CD4-positive, CD25-positive, alpha-beta regulatory T cell (primary cell): Measurements from ENCODE around the gene HBA2. TPM values are rescaled to one million over a fixed set of nuclear protein-coding genes. Genes with fewer than 3 reads are reported as not detected.
"Not testable (repeated sequence)": the region's sequence is repeated elsewhere in the genome, so short reads cannot be mapped to it uniquely, and the experiment has no call there.

ENCODE experiments used
- ATAC-seq, 2 donors: fragments of 150-1000 bp; cut with Tn5 transposase; one replicate each; pipeline ENCODE4 v1.10.0; 2021; ENCODE audit warnings: low read depth in 2 of 2, moderate number of reproducible peaks in 2 of 2, moderate library complexity in 1 of 2
- DNase-seq, 3 donors: peaks; one replicate each; pipeline versions ENCODE4 v3.0.0 to v3.0.0-alpha.2; 2012 to 2022; ENCODE audit warnings: mixed read lengths in 1 of 3
- H3K27ac ChIP-seq: one replicate; pipeline ENCODE4 v1.7.0; 2013; ENCODE audit warnings: mild to moderate bottlenecking, low read length; ENCODE audit not compliant: insufficient read depth, poor library complexity, severe bottlenecking
- H3K27me3 ChIP-seq: one replicate; pipeline ENCODE4 v1.7.0; 2013; ENCODE audit warnings: low read length; ENCODE audit not compliant: control insufficient read depth, insufficient read depth
- H3K36me3 ChIP-seq: one replicate; pipeline ENCODE4 v1.7.0; 2013; ENCODE audit warnings: mild to moderate bottlenecking, low read length, moderate library complexity; ENCODE audit not compliant: control insufficient read depth, insufficient read depth
- H3K4me1 ChIP-seq: 2 replicates; pipeline ENCODE4 v1.7.0; 2013; ENCODE audit warnings: mild to moderate bottlenecking, low read length; ENCODE audit not compliant: insufficient read depth, control insufficient read depth, poor library complexity, severe bottlenecking
- H3K4me3 ChIP-seq: one replicate; pipeline ENCODE4 v1.7.0; 2013; ENCODE audit warnings: low read depth, mild to moderate bottlenecking, low read length, moderate library complexity
- H3K9me3 ChIP-seq, 2 experiments: 1 replicate in 1 of 2; 2 replicates in 1 of 2; pipeline ENCODE4 v1.7.0; 2013; ENCODE audit warnings: low read length in 2 of 2, mild to moderate bottlenecking in 1 of 2, moderate library complexity in 1 of 2; ENCODE audit not compliant: control insufficient read depth in 2 of 2
- H3K27ac Mint-ChIP-seq, 3 donors: one replicate each; pipeline ENCODE4 v1.8.0; 2020 to 2022; ENCODE audit warnings: mild to moderate bottlenecking in 3 of 3, mixed read lengths in 3 of 3, moderate library complexity in 2 of 3
- H3K27me3 Mint-ChIP-seq: one replicate; pipeline ENCODE4 v1.8.0; 2022; ENCODE audit warnings: mild to moderate bottlenecking, mixed read lengths
- H3K36me3 Mint-ChIP-seq: one replicate; pipeline ENCODE4 v1.8.0; 2020; ENCODE audit warnings: mixed read lengths
- H3K4me1 Mint-ChIP-seq, 4 donors: one replicate each; pipeline ENCODE4 v1.8.0; 2020 to 2022; ENCODE audit warnings: mixed read lengths in 4 of 4, mild to moderate bottlenecking in 1 of 4
- H3K4me3 Mint-ChIP-seq, 4 donors: one replicate each; pipeline ENCODE4 v1.8.0; 2020 to 2022; ENCODE audit warnings: mild to moderate bottlenecking in 4 of 4, mixed read lengths in 4 of 4, moderate library complexity in 3 of 4
- H3K9me3 Mint-ChIP-seq, 7 donors: one replicate each; pipeline ENCODE4 v1.8.0; 2020 to 2022; ENCODE audit warnings: mixed read lengths in 7 of 7, mild to moderate bottlenecking in 3 of 7, moderate library complexity in 2 of 7
- polyA plus RNA-seq, 4 donors: library from polyadenylated mRNA; unstranded; fragments of 300-500 nt; fragmentation: Illumina TruSeq; gene quantifications; one replicate each; pipeline ENCODE4 v1.2.3, GENCODE V29; 2021
- total RNA-seq: library from RNA; stranded (reverse); gene quantifications from one replicate; pipeline ENCODE4 v1.2.3, GENCODE V29; 2022

Gene HBA2
- total and polyA plus RNA-seq, 5 donors from 2014 or later = 0.41 to 1.2 (median 0.93) TPM; not detected in 1

DNA sequence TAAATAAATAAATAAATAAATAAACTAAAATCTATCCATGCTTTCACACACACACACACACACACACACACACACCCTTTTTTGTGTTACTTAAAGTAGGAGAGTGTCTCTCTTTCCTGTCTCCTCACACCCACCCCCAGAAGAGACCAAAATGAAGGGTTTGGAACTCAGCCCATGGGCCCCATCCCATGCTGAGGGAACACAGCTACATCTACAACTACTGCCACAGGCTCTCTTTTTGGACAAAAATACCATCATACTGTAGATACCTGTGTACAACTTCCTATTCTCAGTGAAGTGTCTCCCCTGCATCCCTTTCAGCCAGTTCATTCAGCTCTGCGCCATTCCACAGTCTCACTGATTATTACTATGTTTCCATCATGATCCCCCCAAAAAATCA lies 1.9 kb upstream of the HBA2 start:
- H3K27me3 ChIP-seq = peaks cover 13% of the 10 kb centered on the region
- no peak overlapping the region for H3K4me3 ChIP-seq
- Mint-ChIP-seq H3K4me1 (peaks cover 0 to 18% (median 3%) of the 10 kb centered on the region in 4 donors), H3K36me3 (no peaks in the 10 kb centered on the region), H3K4me3 (no peak overlapping the region), H3K9me3 (peaks cover 0 to 2% (median 0%) of the 10 kb centered on the region in 7 donors), H3K27ac (no peak overlapping the region), H3K27me3 (peaks cover 80% of the 10 kb centered on the region)
- H3K9me3 ChIP-seq = no peaks in the 10 kb centered on the region
- H3K36me3 ChIP-seq = no peaks in the 10 kb centered on the region
- no peak overlapping the region for H3K27ac ChIP-seq
- DNase-seq = no peak
- peaks cover 5% of the 10 kb centered on the region for H3K4me1 ChIP-seq
- ATAC-seq = no peak

DNA sequence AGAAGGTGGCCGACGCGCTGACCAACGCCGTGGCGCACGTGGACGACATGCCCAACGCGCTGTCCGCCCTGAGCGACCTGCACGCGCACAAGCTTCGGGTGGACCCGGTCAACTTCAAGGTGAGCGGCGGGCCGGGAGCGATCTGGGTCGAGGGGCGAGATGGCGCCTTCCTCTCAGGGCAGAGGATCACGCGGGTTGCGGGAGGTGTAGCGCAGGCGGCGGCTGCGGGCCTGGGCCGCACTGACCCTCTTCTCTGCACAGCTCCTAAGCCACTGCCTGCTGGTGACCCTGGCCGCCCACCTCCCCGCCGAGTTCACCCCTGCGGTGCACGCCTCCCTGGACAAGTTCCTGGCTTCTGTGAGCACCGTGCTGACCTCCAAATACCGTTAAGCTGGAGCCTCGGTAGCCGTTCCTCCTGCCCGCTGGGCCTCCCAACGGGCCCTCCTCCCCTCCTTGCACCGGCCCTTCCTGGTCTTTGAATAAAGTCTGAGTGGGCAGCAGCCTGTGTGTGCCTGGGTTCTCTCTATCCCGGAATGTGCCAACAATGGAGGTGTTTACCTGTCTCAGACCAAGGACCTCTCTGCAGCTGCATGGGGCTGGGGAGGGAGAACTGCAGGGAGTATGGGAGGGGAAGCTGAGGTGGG lies 657 bp downstream of the HBA2 start:
- H3K27ac Mint-ChIP-seq, H3K4me1 ChIP-seq, ATAC-seq, H3K4me3 ChIP-seq, H3K9me3 Mint-ChIP-seq, H3K9me3 ChIP-seq, DNase-seq, H3K36me3 Mint-ChIP-seq, H3K36me3 ChIP-seq, H3K27ac ChIP-seq: not testable (repeated sequence)
- peaks cover 0 to 21% (median 3%) of the 10 kb centered on the region in 4 donors for H3K4me1 Mint-ChIP-seq
- H3K27me3 ChIP-seq = peaks cover 17% of the 10 kb centered on the region
- peak overlapping the region in 2 of 4 donors; percentile 38 to 44 for H3K4me3 Mint-ChIP-seq
- peaks cover 73% of the 10 kb centered on the region for H3K27me3 Mint-ChIP-seq

DNA sequence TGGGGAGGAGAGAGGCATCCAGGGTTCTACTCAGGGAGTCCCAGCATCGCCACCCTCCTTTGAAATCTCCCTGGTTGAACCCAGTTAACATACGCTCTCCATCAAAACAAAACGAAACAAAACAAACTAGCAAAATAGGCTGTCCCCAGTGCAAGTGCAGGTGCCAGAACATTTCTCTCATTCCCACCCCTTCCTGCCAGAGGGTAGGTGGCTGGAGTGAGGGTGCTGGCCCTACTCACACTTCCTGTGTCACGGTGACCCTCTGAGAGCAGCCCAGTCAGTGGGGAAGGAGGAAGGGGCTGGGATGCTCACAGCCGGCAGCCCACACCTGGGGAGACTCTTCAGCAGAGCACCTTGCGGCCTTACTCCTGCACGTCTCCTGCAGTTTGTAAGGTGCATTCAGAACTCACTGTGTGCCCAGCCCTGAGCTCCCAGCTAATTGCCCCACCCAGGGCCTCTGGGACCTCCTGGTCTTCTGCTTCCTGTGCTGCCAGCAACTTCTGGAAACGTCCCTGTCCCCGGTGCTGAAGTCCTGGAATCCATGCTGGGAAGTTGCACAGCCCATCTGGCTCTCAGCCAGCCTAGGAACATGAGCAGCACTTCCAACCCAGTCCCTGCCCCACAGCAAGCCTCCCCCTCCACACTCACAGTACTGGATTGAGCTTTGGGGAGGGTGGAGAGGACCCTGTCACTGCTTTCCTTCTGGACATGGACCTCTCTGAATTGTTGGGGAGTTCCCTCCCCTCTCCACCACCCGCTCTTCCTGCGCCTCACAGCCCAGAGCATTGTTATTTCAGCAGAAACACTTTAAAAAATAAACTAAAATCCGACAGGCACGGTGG lies 1.5 kb downstream of the HBA2 start:
- H3K27me3 ChIP-seq = peaks cover 18% of the 10 kb centered on the region
- H3K27me3 Mint-ChIP-seq = peaks cover 72% of the 10 kb centered on the region
- H3K4me3 Mint-ChIP-seq = peak overlapping the region in 1 of 4 donors; percentile 61
- H3K36me3 Mint-ChIP-seq, H3K4me3 ChIP-seq, DNase-seq, H3K27ac Mint-ChIP-seq, ATAC-seq, H3K27ac ChIP-seq, H3K9me3 Mint-ChIP-seq, H3K36me3 ChIP-seq, H3K9me3 ChIP-seq, H3K4me1 ChIP-seq: not testable (repeated sequence)
- peaks cover 0 to 21% (median 3%) of the 10 kb centered on the region in 4 donors for H3K4me1 Mint-ChIP-seq

DNA sequence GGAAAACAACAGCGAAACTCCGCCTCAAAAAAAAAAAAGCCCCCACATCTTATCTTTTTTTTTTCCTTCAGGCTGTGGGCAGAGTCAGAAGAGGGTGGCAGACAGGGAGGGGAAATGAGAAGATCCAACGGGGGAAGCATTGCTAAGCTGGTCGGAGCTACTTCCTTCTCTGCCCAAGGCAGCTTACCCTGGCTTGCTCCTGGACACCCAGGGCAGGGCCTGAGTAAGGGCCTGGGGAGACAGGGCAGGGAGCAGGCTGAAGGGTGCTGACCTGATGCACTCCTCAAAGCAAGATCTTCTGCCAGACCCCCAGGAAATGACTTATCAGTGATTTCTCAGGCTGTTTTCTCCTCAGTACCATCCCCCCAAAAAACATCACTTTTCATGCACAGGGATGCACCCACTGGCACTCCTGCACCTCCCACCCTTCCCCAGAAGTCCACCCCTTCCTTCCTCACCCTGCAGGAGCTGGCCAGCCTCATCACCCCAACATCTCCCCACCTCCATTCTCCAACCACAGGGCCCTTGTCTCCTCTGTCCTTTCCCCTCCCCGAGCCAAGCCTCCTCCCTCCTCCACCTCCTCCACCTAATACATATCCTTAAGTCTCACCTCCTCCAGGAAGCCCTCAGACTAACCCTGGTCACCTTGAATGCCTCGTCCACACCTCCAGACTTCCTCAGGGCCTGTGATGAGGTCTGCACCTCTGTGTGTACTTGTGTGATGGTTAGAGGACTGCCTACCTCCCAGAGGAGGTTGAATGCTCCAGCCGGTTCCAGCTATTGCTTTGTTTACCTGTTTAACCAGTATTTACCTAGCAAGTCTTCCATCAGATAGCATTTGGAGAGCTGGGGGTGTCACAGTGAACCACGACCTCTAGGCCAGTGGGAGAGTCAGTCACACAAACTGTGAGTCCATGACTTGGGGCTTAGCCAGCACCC lies 2.6 kb downstream of the HBA2 start:
- peak overlapping the region in 2 of 4 donors; percentile 19 to 31 for H3K4me3 Mint-ChIP-seq
- H3K4me1 Mint-ChIP-seq = peaks cover 0 to 25% (median 3%) of the 10 kb centered on the region in 4 donors
- H3K4me1 ChIP-seq = peaks cover 5% of the 10 kb centered on the region
- DNase-seq = no peak
- H3K27me3 ChIP-seq = peaks cover 26% of the 10 kb centered on the region
- H3K9me3 ChIP-seq = no peaks in the 10 kb centered on the region
- H3K27ac ChIP-seq = no peak overlapping the region
- H3K36me3 Mint-ChIP-seq = no peaks in the 10 kb centered on the region
- H3K27ac Mint-ChIP-seq = no peak overlapping the region
- no peaks in the 10 kb centered on the region for H3K36me3 ChIP-seq
- peaks cover 0 to 3% (median 0%) of the 10 kb centered on the region in 7 donors for H3K9me3 Mint-ChIP-seq
- ATAC-seq = no peak
- peaks cover 70% of the 10 kb centered on the region for H3K27me3 Mint-ChIP-seq
- H3K4me3 ChIP-seq = no peak overlapping the region

DNA sequence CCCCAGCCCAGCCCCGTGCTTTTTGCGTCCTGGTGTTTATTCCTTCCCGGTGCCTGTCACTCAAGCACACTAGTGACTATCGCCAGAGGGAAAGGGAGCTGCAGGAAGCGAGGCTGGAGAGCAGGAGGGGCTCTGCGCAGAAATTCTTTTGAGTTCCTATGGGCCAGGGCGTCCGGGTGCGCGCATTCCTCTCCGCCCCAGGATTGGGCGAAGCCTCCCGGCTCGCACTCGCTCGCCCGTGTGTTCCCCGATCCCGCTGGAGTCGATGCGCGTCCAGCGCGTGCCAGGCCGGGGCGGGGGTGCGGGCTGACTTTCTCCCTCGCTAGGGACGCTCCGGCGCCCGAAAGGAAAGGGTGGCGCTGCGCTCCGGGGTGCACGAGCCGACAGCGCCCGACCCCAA lies 3.3 kb downstream of the HBA2 start:
- not testable (repeated sequence) for H3K4me3 ChIP-seq, ATAC-seq, H3K27ac Mint-ChIP-seq, H3K9me3 ChIP-seq, H3K27ac ChIP-seq, H3K4me3 Mint-ChIP-seq, H3K36me3 ChIP-seq, DNase-seq, H3K36me3 Mint-ChIP-seq, H3K9me3 Mint-ChIP-seq
- peaks cover 23% of the 10 kb centered on the region for H3K27me3 ChIP-seq
- peaks cover 63% of the 10 kb centered on the region for H3K27me3 Mint-ChIP-seq
- peaks cover 12% of the 10 kb centered on the region for H3K4me1 ChIP-seq
- peaks cover 0 to 23% (median 3%) of the 10 kb centered on the region in 4 donors for H3K4me1 Mint-ChIP-seq

DNA sequence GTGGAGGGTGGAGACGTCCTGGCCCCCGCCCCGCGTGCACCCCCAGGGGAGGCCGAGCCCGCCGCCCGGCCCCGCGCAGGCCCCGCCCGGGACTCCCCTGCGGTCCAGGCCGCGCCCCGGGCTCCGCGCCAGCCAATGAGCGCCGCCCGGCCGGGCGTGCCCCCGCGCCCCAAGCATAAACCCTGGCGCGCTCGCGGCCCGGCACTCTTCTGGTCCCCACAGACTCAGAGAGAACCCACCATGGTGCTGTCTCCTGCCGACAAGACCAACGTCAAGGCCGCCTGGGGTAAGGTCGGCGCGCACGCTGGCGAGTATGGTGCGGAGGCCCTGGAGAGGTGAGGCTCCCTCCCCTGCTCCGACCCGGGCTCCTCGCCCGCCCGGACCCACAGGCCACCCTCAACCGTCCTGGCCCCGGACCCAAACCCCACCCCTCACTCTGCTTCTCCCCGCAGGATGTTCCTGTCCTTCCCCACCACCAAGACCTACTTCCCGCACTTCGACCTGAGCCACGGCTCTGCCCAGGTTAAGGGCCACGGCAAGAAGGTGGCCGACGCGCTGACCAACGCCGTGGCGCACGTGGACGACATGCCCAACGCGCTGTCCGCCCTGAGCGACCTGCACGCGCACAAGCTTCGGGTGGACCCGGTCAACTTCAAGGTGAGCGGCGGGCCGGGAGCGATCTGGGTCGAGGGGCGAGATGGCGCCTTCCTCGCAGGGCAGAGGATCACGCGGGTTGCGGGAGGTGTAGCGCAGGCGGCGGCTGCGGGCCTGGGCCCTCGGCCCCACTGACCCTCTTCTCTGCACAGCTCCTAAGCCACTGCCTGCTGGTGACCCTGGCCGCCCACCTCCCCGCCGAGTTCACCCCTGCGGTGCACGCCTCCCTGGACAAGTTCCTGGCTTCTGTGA lies 4.1 kb downstream of the HBA2 start, which contains the start of gene HBA1:
Gene HBA1 (plus strand): TSS at position 204 of the 906 bp plus-strand sequence. CDS start 37 bp downstream, at position 241.
- peaks cover 23% of the 10 kb centered on the region for H3K27me3 ChIP-seq
- peaks cover 19% of the 10 kb centered on the region for H3K4me1 ChIP-seq
- peaks cover 0 to 23% (median 3%) of the 10 kb centered on the region in 4 donors for H3K4me1 Mint-ChIP-seq
- not testable (repeated sequence) for H3K36me3 Mint-ChIP-seq, H3K27ac ChIP-seq, H3K27ac Mint-ChIP-seq, H3K4me3 ChIP-seq, H3K36me3 ChIP-seq, ATAC-seq, H3K9me3 ChIP-seq, DNase-seq, H3K9me3 Mint-ChIP-seq
- H3K4me3 Mint-ChIP-seq = peak within 1 kb of the TSS in 2 of 4 donors; percentile 11 to 31
- peaks cover 56% of the 10 kb centered on the region for H3K27me3 Mint-ChIP-seq
